ENCODE measurements around the gene RALB.
"Not testable (repeated sequence)": the region's sequence is repeated elsewhere in the genome, so short reads cannot be mapped to it uniquely, and the experiment has no call there.

RALB gene

GRCh38 chr2:120231974-120232635 is 20.5 kb upstream of the RALB start:
- no peaks in the 10 kb centered on the region for H3K9me3 Mint-ChIP-seq (ENCODE audit: low read depth)
- no peaks in the 10 kb centered on the region for H3K36me3 Mint-ChIP-seq
- H3K4me1 Mint-ChIP-seq (ENCODE audit: low read depth): peaks cover 62% of the 10 kb centered on the region
- H3K4me3 Mint-ChIP-seq: peak overlapping the region; percentile 93
- H3K27ac Mint-ChIP-seq: peak overlapping the region; percentile 99
- H3K27me3 Mint-ChIP-seq: no peaks in the 10 kb centered on the region

DNA sequence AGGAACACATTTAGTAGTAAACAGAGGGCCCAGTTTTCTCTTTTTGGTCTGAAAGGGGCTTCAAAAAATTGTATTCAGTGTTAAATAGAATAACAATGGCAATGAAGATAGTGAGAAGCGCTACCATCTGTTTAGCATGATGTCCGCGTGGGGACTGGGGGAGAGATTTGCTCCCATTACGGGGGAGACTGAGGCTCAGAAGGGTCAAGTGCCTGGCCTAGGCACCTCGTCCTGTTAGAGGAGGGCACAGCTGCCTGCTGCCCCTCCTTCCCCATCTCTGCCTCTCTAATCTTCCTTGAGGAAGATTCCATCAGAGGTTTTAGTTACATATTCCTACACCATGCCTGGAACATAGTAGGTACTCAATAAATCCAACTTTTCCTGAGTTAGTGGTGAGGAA is 19.4 kb upstream of the RALB start:
- Mint-ChIP-seq H3K27ac (peak overlapping the region; percentile 99), H3K4me1 (ENCODE audit: low read depth) (peaks cover 50% of the 10 kb centered on the region), H3K36me3 (no peaks in the 10 kb centered on the region), H3K9me3 (ENCODE audit: low read depth) (no peaks in the 10 kb centered on the region), H3K4me3 (peak overlapping the region; percentile 93), H3K27me3 (no peaks in the 10 kb centered on the region)

DNA sequence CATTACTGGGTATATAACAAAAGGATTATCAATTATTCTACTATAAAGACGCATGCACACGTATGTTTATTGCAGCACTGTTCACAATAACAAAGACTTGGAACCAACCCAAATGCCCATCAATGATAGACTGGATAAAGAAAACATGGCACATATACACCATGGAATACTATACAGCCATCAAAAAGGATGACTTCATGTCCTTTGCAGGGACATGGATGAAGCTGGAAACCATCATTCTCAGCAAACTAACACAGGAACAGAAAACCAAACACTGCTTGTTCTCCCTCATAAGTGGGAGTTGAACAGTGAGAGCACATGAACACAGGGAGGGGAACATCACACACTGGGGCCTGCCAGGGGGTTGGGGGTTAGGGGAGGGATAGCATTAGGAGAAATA is 17.5 kb upstream of the RALB start:
- not testable (repeated sequence) for H3K9me3 Mint-ChIP-seq (ENCODE audit: low read depth); H3K36me3 Mint-ChIP-seq; H3K4me3 Mint-ChIP-seq; H3K27ac Mint-ChIP-seq; H3K27me3 Mint-ChIP-seq
- peaks cover 32% of the 10 kb centered on the region for H3K4me1 Mint-ChIP-seq (ENCODE audit: low read depth)

DNA sequence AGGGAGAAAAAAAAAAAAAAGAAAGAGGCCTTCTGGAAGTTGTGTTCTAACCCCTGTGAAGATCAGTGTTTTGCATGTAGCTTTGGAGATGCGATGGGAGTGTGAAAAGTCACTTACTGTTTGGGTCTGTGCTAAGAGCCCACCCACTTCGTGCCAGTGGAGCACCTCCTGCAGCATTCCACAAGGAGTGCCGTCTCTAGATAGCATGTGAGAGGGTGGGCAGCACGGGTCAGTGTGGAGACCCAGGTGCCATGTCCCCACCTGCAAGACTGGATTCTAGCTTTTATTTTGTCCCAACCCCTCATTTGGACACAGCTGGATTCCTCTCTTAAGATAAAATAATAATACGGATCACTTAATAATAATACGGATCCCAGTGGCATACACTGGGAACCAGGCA is 17.0 kb upstream of the RALB start:
- no peaks in the 10 kb centered on the region for H3K27me3 Mint-ChIP-seq
- peaks cover 28% of the 10 kb centered on the region for H3K4me1 Mint-ChIP-seq (ENCODE audit: low read depth)
- no peak overlapping the region for H3K4me3 Mint-ChIP-seq
- H3K36me3 Mint-ChIP-seq: no peaks in the 10 kb centered on the region
- no peak overlapping the region for H3K27ac Mint-ChIP-seq
- no peaks in the 10 kb centered on the region for H3K9me3 Mint-ChIP-seq (ENCODE audit: low read depth)

DNA sequence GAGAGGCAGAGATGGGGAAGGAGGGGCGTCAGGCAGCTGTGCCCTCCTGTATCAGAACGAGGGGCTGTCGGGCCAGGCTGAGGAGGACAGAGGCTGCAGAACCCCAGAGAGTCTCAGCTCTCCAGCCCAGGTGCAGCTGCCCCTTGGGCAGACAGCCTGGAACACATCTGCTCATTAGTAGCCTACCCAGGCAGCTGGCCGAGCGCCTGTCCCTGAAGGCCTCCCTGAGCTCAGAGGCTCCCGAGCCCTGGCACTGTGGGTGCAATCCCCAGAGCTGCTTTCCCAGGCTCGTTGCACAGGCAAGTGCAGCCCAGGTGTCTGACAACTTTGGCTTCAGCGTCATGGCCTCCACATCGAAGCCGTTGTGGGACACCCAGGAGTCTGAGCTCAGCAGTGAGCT is 16.3 kb upstream of the RALB start:
- Mint-ChIP-seq H3K4me1 (ENCODE audit: low read depth) (peaks cover 22% of the 10 kb centered on the region), H3K27me3 (no peaks in the 10 kb centered on the region), H3K27ac (no peak overlapping the region), H3K9me3 (ENCODE audit: low read depth) (no peaks in the 10 kb centered on the region), H3K4me3 (no peak overlapping the region), H3K36me3 (no peaks in the 10 kb centered on the region)

DNA sequence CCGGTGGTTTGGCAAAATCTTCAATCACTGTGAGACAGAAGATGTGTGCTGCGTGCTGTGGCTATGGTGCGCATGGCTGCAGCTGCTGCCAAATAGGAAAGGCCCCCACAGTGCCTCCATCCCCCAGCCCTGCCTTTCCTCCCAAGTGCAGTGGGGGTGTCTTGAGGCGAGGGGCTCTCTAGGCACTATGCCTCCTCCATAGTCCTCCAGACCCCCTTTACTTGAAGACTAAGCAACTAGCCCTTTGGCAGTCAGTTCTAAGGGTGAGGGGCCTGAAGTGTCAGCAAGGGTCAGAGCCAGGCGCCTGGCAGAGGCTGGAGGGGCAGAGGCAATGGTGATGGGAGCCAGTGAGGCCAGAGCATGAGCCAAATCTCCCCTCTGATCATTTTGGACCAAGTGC is 15.9 kb upstream of the RALB start:
- peaks cover 18% of the 10 kb centered on the region for H3K4me1 Mint-ChIP-seq (ENCODE audit: low read depth)
- no peak overlapping the region for H3K27ac Mint-ChIP-seq
- H3K9me3 Mint-ChIP-seq (ENCODE audit: low read depth): no peaks in the 10 kb centered on the region
- no peak overlapping the region for H3K4me3 Mint-ChIP-seq
- no peaks in the 10 kb centered on the region for H3K36me3 Mint-ChIP-seq
- H3K27me3 Mint-ChIP-seq: no peaks in the 10 kb centered on the region

DNA sequence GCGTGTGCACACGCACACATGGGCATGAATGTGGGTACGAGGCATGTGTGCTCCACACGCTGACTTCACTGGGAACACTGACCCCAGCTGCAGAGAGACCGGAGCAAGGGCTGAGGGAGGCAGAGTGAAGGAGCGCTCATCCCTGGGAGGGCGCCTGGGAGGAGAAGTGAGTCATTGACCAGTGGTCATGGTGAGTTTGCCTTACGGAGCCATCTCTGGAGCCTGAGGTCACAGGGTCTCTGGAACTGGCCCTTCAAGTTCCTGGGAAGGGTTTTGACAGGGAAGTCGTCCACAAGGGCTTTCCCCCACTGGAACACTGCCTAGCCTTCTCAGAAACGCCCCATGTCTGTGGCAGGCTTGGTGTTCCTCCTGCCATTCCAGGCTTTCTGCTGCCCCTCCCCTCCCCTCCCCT is 15.2 kb upstream of the RALB start:
- H3K27me3 Mint-ChIP-seq: no peaks in the 10 kb centered on the region
- no peak overlapping the region for H3K4me3 Mint-ChIP-seq
- H3K4me1 Mint-ChIP-seq (ENCODE audit: low read depth): peaks cover 11% of the 10 kb centered on the region
- no peak overlapping the region for H3K27ac Mint-ChIP-seq
- H3K9me3 Mint-ChIP-seq (ENCODE audit: low read depth): no peaks in the 10 kb centered on the region
- no peaks in the 10 kb centered on the region for H3K36me3 Mint-ChIP-seq

DNA sequence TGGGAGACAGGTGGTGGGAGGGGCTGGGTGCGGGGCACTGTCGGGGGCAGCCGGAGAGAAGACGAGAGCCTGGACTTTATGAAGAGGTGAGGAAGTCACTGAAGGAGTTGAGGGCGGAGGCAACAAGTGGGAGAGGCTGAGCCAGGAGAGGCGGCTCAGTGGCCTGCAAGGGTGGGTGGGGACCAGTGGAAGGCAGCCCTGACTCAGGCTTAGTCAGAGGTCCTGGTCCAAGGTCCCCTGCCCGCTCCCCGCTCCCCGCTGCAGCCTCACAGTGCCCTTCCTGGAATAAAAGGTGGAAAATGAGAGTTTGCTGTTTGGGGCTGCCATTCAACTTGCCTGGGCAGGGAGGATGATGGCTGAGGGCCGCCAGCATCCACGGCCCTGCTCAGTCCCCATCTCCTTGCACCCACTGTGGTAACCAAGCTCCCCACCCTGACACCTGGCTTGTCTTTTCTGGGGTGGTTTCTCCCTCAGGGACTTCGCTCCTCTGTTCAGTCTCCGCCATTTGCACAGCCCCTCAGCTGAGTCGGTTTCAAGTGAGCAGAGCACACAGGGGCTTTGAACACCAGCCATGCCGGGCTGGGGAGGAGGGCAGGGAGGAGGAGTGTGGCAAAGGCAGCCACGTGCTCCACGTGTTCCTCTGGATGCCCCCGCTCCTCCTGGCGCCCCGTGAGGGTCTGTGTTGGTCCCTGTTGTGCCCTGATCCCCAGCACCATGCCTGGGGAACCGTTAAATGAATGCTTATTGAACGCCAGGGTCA is 13.7 kb upstream of the RALB start:
- H3K36me3 Mint-ChIP-seq: peaks cover 2% of the 10 kb centered on the region
- no peaks in the 10 kb centered on the region for H3K27me3 Mint-ChIP-seq
- no peak overlapping the region for H3K27ac Mint-ChIP-seq
- H3K9me3 Mint-ChIP-seq (ENCODE audit: low read depth): no peaks in the 10 kb centered on the region
- no peaks in the 10 kb centered on the region for H3K4me1 Mint-ChIP-seq (ENCODE audit: low read depth)
- H3K4me3 Mint-ChIP-seq: no peak overlapping the region

- Mint-ChIP-seq H3K27ac (no peak overlapping the region), H3K27me3 (no peaks in the 10 kb centered on the region)
Observed at GRCh38 chr2:120239488-120240287, 13.0 kb upstream of the RALB start.

GRCh38 chr2:120240901-120241429 is 11.7 kb upstream of the RALB start:
- no peak overlapping the region for H3K27ac Mint-ChIP-seq
- no peaks in the 10 kb centered on the region for H3K9me3 Mint-ChIP-seq (ENCODE audit: low read depth)
- peaks cover 3% of the 10 kb centered on the region for H3K36me3 Mint-ChIP-seq
- H3K27me3 Mint-ChIP-seq: no peaks in the 10 kb centered on the region
- no peaks in the 10 kb centered on the region for H3K4me1 Mint-ChIP-seq (ENCODE audit: low read depth)
- no peak overlapping the region for H3K4me3 Mint-ChIP-seq

More at GRCh38 chr2:120239488-120240287, 13.0 kb upstream of the RALB start:
- Mint-ChIP-seq H3K9me3 (ENCODE audit: low read depth) (no peaks in the 10 kb centered on the region), H3K4me3 (no peak overlapping the region), H3K4me1 (ENCODE audit: low read depth) (no peaks in the 10 kb centered on the region), H3K36me3 (peaks cover 3% of the 10 kb centered on the region)

DNA sequence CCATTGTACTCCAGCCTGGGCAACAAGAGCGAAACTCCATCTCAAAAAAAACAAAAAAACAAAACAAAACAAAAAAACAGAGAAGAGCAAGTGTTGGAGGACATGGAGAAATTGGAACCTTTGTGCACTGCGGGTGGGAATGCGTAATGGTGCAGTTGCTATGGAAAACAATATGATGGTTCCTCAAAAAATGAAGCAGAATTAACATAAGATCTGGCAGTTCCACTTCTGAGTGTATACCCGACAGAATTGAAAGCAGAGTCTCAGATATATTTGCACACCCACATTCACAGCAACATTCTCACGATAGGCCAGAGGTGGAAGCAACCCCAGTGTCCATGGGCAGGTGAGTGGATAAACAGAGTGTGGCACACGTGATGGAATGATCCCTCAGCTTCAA is 11.0 kb upstream of the RALB start:
- Mint-ChIP-seq H3K36me3 (peaks cover 3% of the 10 kb centered on the region), H3K27ac (no peak overlapping the region), H3K4me1 (ENCODE audit: low read depth) (no peaks in the 10 kb centered on the region), H3K27me3 (no peaks in the 10 kb centered on the region), H3K4me3 (no peak overlapping the region), H3K9me3 (ENCODE audit: low read depth) (no peaks in the 10 kb centered on the region)

DNA sequence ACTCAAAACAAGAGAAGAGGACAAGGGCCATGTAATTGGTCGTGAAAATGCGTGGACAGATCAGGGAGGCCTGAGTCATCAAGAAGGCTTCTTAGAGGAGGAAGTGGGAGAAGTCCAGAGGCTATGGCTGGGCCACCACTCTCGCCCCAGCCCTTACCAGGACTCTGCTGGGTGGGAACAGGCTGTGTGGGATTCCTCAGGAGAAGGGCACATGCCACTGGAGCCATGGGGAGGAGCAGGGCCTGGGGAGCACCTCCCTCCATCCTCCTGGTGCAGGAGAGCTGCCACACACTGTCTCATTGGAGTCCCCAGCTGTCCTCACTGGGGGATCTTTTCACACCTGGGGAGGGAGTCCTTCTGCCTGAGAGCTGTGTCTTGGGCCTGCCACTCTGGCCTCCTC is 9.4 kb upstream of the RALB start:
- no peak overlapping the region for H3K27ac Mint-ChIP-seq
- no peaks in the 10 kb centered on the region for H3K4me1 Mint-ChIP-seq (ENCODE audit: low read depth)
- no peaks in the 10 kb centered on the region for H3K9me3 Mint-ChIP-seq (ENCODE audit: low read depth)
- H3K4me3 Mint-ChIP-seq: no peak overlapping the region
- peaks cover 2% of the 10 kb centered on the region for H3K27me3 Mint-ChIP-seq
- H3K36me3 Mint-ChIP-seq: peaks cover 3% of the 10 kb centered on the region

DNA sequence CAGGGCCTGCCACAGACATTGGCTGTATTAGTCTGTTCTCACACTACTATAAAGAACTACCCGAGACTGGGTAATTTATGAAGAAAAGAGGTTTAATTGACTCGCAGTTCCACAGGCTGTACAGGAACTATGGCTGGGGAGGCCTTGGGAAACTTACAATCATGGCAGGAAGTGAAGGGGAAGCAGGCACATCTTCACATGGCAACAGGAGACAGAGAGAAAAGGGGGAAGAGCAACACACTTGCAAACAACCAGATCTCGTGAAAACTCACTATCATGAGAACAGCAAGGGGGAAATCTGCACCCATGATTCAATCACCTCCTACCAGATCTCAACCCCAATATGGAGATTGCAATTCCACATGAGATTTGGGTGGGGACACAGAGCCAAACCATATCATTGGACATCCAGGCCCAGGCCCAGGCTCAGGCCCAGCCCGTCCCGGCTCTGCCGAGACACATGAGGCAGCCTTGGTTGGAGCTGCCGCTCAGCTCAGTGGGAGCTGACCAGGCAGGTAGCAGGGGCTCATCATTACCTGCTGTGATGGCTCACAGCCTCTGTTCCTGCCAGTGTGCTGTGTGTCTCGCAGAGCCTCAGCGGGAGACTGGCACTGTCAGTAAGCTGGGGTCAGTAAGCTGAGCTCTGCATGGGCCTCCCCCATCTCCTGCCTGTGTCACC is 8.6 kb upstream of the RALB start:
- H3K36me3 Mint-ChIP-seq: peaks cover 3% of the 10 kb centered on the region
- H3K4me1 Mint-ChIP-seq (ENCODE audit: low read depth): no peaks in the 10 kb centered on the region
- peaks cover 2% of the 10 kb centered on the region for H3K27me3 Mint-ChIP-seq
- H3K9me3 Mint-ChIP-seq (ENCODE audit: low read depth): no peaks in the 10 kb centered on the region
- no peak overlapping the region for H3K27ac Mint-ChIP-seq
- H3K4me3 Mint-ChIP-seq: no peak overlapping the region

GRCh38 chr2:120244656-120245519 is 7.8 kb upstream of the RALB start:
- peaks cover 2% of the 10 kb centered on the region for H3K27me3 Mint-ChIP-seq
- peaks cover 3% of the 10 kb centered on the region for H3K36me3 Mint-ChIP-seq
- H3K9me3 Mint-ChIP-seq (ENCODE audit: low read depth): no peaks in the 10 kb centered on the region
- no peak overlapping the region for H3K4me3 Mint-ChIP-seq
- H3K27ac Mint-ChIP-seq: peak overlapping the region; percentile 58
- H3K4me1 Mint-ChIP-seq (ENCODE audit: low read depth): no peaks in the 10 kb centered on the region

All from activated naive CD8-positive, alpha-beta T cell (primary cell).